ENCODE measurements around the gene ARHGAP28.

The ARHGAP28 gene

DNA sequence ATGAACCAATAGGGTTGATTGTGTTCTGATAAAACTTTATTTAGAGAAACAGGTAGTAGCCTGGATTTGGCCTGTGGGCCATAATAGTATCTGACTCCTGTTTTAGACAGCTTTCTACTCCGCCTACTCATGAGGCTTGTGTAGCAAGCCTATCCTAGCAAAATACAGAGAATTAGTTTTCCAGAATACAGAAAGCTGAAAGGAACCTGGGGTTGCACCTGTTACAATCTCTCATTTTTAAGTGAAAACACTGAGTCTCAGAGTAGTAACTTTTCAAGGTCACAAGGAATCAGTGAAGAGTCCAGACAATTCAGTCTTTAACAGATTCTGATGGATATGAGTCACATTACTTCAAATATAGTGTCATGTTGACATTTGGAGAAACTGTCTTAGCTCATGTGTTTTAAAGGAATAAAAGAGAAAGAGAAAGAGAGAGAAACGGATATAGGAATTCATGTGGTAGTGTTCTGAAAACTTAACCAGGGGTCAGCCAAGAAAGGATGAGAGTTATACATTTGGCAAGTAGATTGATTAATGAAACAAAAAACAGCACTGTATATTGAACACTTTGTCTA, 17.0 kb downstream of the ARHGAP28 start:
- no peak overlapping the region for H3K4me3 ChIP-seq (ENCODE audit: low read depth, low read length)
- TF ChIP-seq, protein P1, sequence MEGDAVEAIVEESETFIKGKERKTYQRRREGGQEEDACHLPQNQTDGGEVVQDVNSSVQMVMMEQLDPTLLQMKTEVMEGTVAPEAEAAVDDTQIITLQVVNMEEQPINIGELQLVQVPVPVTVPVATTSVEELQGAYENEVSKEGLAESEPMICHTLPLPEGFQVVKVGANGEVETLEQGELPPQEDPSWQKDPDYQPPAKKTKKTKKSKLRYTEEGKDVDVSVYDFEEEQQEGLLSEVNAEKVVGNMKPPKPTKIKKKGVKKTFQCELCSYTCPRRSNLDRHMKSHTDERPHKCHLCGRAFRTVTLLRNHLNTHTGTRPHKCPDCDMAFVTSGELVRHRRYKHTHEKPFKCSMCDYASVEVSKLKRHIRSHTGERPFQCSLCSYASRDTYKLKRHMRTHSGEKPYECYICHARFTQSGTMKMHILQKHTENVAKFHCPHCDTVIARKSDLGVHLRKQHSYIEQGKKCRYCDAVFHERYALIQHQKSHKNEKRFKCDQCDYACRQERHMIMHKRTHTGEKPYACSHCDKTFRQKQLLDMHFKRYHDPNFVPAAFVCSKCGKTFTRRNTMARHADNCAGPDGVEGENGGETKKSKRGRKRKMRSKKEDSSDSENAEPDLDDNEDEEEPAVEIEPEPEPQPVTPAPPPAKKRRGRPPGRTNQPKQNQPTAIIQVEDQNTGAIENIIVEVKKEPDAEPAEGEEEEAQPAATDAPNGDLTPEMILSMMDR (IDR thresholded peaks at IDR 0.05; ENCODE audit: control insufficient read depth, extremely low read depth, insufficient read depth) = no peak
- no peak for DNase-seq (ENCODE audit: low read depth)

DNA sequence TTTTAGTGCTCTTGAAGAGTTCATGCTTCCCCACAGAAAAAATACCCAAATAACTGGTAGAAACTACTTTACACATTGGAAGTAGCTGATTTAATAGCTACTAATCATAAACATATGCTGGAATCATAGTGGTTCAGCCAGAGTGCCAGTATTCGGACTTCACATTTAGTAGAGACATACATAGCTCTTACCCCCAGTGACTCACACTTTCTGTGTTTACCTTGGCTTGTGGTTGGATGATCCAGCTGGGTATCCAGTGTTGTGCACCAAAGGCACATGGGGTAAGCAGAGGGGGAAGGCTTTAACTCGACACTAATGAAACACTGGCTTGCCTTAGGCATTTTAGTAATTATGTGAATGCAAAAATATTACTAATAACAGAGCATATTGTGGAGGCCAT, 18.1 kb downstream of the ARHGAP28 start:
- no peak for DNase-seq (ENCODE audit: low read depth)
- H3K4me3 ChIP-seq (ENCODE audit: low read depth, low read length) = no peak overlapping the region
- TF ChIP-seq, protein P1 (IDR thresholded peaks at IDR 0.05; ENCODE audit: control insufficient read depth, extremely low read depth, insufficient read depth) = no peak

DNA sequence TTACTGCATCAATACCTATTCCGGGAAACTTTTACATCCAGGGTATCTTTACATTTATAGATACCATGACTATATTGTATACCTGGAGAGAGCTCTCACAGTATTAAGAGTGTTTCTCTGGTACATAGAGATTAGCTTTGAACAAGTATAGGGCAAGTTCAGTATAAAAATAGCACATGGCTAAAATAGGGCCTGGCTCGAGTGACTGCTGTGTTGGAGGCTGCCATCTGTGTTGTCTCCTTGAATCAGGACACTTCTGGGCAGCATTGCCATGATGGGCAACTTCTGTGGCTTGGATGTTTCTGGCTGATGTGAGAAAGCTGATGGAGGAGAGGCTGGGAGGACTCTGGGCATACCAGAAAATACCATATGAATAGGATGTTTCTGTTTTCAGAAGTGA, 18.7 kb downstream of the ARHGAP28 start:
- TF ChIP-seq, protein P1 (IDR thresholded peaks at IDR 0.05; ENCODE audit: control insufficient read depth, extremely low read depth, insufficient read depth) = no peak
- H3K4me3 ChIP-seq (ENCODE audit: low read depth, low read length) = no peak overlapping the region
- no peak for DNase-seq (ENCODE audit: low read depth)

DNA sequence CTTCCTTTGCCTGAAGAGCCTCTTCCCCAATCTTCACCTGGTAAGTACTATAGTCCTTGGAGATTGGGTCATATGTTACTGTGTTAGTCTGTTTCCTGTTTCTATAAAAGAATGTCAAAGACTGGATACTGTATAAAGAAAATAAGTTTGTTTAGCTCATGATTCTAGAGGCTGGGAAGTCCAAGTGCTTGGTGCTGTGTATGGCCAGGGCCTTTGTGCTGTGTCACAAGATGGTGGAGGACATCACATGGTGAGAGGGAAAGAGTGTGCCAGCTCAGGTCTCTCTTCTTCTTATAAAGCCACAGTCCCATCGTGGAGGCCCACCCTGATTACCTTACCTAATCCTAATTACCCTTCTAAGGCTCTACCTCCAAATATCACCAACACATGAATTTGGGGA, 20.9 kb downstream of the ARHGAP28 start:
- TF ChIP-seq, protein P1 (IDR thresholded peaks at IDR 0.05; ENCODE audit: control insufficient read depth, extremely low read depth, insufficient read depth) = no peak
- H3K4me3 ChIP-seq (ENCODE audit: low read depth, low read length) = no peak overlapping the region
- DNase-seq (ENCODE audit: low read depth) = no peak

DNA sequence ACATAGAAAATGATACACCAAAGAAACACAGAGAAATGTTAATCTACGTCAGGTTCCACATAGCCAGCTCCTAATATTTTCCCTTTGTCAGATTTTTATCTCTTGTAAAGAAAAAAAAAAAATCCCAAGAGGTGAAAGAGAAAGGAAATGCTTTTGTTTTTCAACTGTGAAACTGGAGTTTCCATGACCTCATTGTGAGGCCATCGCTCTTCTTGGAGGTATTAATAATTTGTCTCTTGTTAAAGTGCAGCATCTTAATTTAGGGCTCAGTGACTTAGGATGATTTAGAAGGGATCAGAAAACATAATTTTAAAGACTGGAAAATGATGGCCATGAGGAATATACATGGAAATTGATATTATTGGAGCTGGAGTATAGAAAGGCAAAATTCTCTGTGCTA, 21.7 kb downstream of the ARHGAP28 start:
- TF ChIP-seq, protein P1 (IDR thresholded peaks at IDR 0.05; ENCODE audit: control insufficient read depth, extremely low read depth, insufficient read depth) = no peak
- DNase-seq (ENCODE audit: low read depth) = no peak
- no peak overlapping the region for H3K4me3 ChIP-seq (ENCODE audit: low read depth, low read length)

DNA sequence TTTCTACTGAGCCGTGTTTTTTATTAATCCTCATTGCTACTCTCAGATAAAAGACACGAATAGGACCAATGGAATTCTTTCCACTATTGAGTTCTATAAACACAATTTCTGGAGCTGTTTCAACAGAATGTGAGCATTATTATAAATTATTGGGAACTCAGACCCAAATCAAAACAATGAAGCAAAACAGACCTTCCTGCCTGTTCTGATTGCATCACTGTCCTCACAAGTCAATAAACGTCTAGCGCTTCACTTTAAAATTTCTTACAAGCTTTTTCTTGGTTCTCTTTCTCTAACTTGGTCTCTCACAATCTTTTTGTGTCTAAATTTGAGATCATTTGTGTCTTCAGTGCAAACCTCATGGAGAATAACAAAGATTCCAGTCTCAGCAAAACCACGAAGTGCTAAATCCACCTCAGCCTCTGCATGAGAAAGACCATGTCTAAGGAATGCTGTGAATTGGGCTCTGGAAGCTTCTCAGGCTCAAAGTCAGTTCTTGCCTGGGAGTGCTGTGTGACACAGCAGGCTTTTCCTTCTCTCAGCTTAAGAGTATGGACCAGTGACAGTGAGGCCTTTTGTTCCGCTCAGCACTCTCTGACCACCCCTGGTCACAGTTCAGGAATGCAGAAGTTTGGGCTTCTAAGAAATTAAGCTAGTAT, 22.8 kb downstream of the ARHGAP28 start:
- TF ChIP-seq, protein P1 (IDR thresholded peaks at IDR 0.05; ENCODE audit: control insufficient read depth, extremely low read depth, insufficient read depth) = no peak
- no peak for DNase-seq (ENCODE audit: low read depth)
- H3K4me3 ChIP-seq (ENCODE audit: low read depth, low read length) = no peak overlapping the region

DNA sequence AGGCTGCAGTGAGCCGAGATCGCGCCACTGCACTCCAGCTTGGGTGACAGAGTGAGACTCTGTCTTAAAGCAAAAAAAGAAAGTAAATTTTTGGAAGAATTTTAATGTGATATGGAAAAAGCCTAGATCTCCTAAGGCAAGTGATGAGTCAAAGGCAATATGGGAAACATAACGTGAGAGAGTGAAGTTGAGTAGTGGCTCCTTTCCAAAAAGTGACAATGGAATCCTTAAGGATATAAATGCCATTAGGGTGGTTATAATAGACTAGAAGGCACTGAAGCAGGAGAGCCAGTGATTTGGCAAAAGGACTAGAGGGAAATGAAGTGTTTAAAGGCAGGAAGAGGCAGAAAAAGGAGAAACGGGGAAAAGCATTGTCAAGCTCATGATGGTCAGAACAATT, 25.6 kb downstream of the ARHGAP28 start:
- no peak for DNase-seq (ENCODE audit: low read depth)
- TF ChIP-seq, protein P1 (IDR thresholded peaks at IDR 0.05; ENCODE audit: control insufficient read depth, extremely low read depth, insufficient read depth) = no peak
- no peak overlapping the region for H3K4me3 ChIP-seq (ENCODE audit: low read depth, low read length)

Data from LNCaP clone FGC (cell line).